Thymus (tissue), 11 donors: ENCODE data around the gene SNX32. TPM values are rescaled to one million over a fixed set of nuclear protein-coding genes. Genes with fewer than 3 reads are reported as not detected.
"Not testable (repeated sequence)": the region's sequence is repeated elsewhere in the genome, so short reads cannot be mapped to it uniquely, and the experiment has no call there.

ENCODE experiments used
- DNase-seq, 9 donors: peaks; one replicate each; pipeline ENCODE4 v3.0.0-alpha.2; 2013; ENCODE audit warnings: low spot score in 9 of 9, low read depth in 6 of 9, missing footprints in 1 of 9
- H3K27ac ChIP-seq, 2 donors: one replicate each; pipeline ENCODE4 v1.5.1; 2013; ENCODE audit warnings: control low read depth in 1 of 2, low read depth in 1 of 2, low read length in 1 of 2, mild to moderate bottlenecking in 1 of 2, moderate library complexity in 1 of 2
- H3K27me3 ChIP-seq, 2 donors: one replicate each; pipeline ENCODE4 v1.5.1; 2013; ENCODE audit warnings: low read length in 1 of 2; ENCODE audit not compliant: control insufficient read depth in 2 of 2, insufficient read depth in 1 of 2
- H3K36me3 ChIP-seq, 2 donors: one replicate each; pipeline ENCODE4 v1.5.1; 2013; ENCODE audit warnings: low read length in 1 of 2, mild to moderate bottlenecking in 1 of 2, moderate library complexity in 1 of 2; ENCODE audit not compliant: control insufficient read depth in 2 of 2, insufficient read depth in 2 of 2
- H3K4me1 ChIP-seq, 2 donors: one replicate each; pipeline ENCODE4 v1.5.1; 2013; ENCODE audit warnings: low read length in 2 of 2; ENCODE audit not compliant: control insufficient read depth in 2 of 2, insufficient read depth in 2 of 2
- H3K4me3 ChIP-seq, 2 donors: one replicate each; pipeline ENCODE4 v1.5.1; 2013; ENCODE audit warnings: low read length in 2 of 2, control low read depth in 1 of 2, mild to moderate bottlenecking in 1 of 2
- H3K9me3 ChIP-seq, 2 donors: one replicate each; pipeline ENCODE4 v1.5.1; 2013; ENCODE audit warnings: low read length in 1 of 2, mild to moderate bottlenecking in 1 of 2; ENCODE audit not compliant: control insufficient read depth in 2 of 2, insufficient read depth in 1 of 2
- WGBS: extraction: QIAGEN DNeasy Blood & Tissue Kit; methylation state at CpG from one replicate; pipeline ENCODE4 v1.1.7; 2013; 5-methylcytosine and 5-hydroxymethylcytosine counted together
- polyA plus RNA-seq: library from polyadenylated mRNA; stranded (reverse); fragments of 200-250 nt; gene quantifications from one replicate; pipeline ENCODE4 v1.2.3, GENCODE V29; 2013
- total RNA-seq: library from RNA; stranded (reverse); fragments of 120-200 nt; gene quantifications from one replicate; pipeline ENCODE4 v1.2.4, GENCODE V29; 2013
- donor health status: healthy.

SNX32 gene
- total and polyA plus RNA-seq, 2 donors = 0.38 to 1.1 TPM

GRCh38 chr11:65817835-65818680, 15.7 kb upstream of the SNX32 start:
- H3K36me3 ChIP-seq = no peaks in the 10 kb centered on the region
- H3K4me3 ChIP-seq = peak overlapping the region; percentile 28 to 74
- WGBS = 7% methylated on average over 74 of the region's 74 CpGs
- peak overlapping the region in 1 of 2 donors; percentile 75 for H3K27ac ChIP-seq
- peaks cover 0 to 8% of the 10 kb centered on the region in 2 donors for H3K4me1 ChIP-seq
- peaks cover 0 to 19% of the 10 kb centered on the region in 2 donors for H3K27me3 ChIP-seq
- DNase-seq = peak; percentile 62 to 92 (median 85)
- H3K9me3 ChIP-seq = no peaks in the 10 kb centered on the region

GRCh38 chr11:65821107-65821506, 12.7 kb upstream of the SNX32 start:
- Histone ChIP-seq H3K4me3 (no peak overlapping the region), H3K27me3 (peaks cover 0 to 15% of the 10 kb centered on the region in 2 donors), H3K4me1 (peaks cover 0 to 8% of the 10 kb centered on the region in 2 donors), H3K27ac (no peak overlapping the region), H3K9me3 (no peaks in the 10 kb centered on the region), H3K36me3 (no peaks in the 10 kb centered on the region)
- 79% methylated on average over 8 of the region's 8 CpGs for WGBS
- no peak for DNase-seq

- H3K4me3 ChIP-seq = no peak overlapping the region
- no peaks in the 10 kb centered on the region for H3K27me3 ChIP-seq
- H3K36me3 ChIP-seq = no peaks in the 10 kb centered on the region
- WGBS = 93% methylated on average over 15 of the region's 15 CpGs
- H3K9me3 ChIP-seq = no peaks in the 10 kb centered on the region
- H3K27ac ChIP-seq = no peak overlapping the region
- DNase-seq = no peak
- H3K4me1 ChIP-seq = peaks cover 0 to 2% of the 10 kb centered on the region in 2 donors
Observed at GRCh38 chr11:65822776-65823528, 10.8 kb upstream of the SNX32 start.

GRCh38 chr11:65826984-65827735, 6.6 kb upstream of the SNX32 start:
- H3K4me3 ChIP-seq = no peak overlapping the region
- H3K36me3 ChIP-seq = no peaks in the 10 kb centered on the region
- no peak overlapping the region for H3K27ac ChIP-seq
- WGBS = 93% methylated on average over 8 of the region's 8 CpGs
- H3K9me3 ChIP-seq = no peaks in the 10 kb centered on the region
- peaks cover 0 to 6% of the 10 kb centered on the region in 2 donors for H3K27me3 ChIP-seq
- no peaks in the 10 kb centered on the region for H3K4me1 ChIP-seq
- no peak for DNase-seq

- H3K27me3 ChIP-seq = peaks cover 0 to 14% of the 10 kb centered on the region in 2 donors
- WGBS = 93% methylated on average over 4 of the region's 4 CpGs
- no peaks in the 10 kb centered on the region for H3K36me3 ChIP-seq
- DNase-seq = no peak
- H3K4me3 ChIP-seq = no peak overlapping the region
- H3K9me3 ChIP-seq = no peaks in the 10 kb centered on the region
- peaks cover 6 to 18% of the 10 kb centered on the region in 2 donors for H3K4me1 ChIP-seq
- peak overlapping the region in 1 of 2 donors; percentile 18 for H3K27ac ChIP-seq
Observed at GRCh38 chr11:65829459-65829858, 4.3 kb upstream of the SNX32 start.

- H3K9me3 ChIP-seq, H3K27ac ChIP-seq, DNase-seq, H3K4me3 ChIP-seq, H3K36me3 ChIP-seq: not testable (repeated sequence)
- H3K27me3 ChIP-seq = peaks cover 0 to 14% of the 10 kb centered on the region in 2 donors
- peaks cover 6 to 19% of the 10 kb centered on the region in 2 donors for H3K4me1 ChIP-seq
Observed at GRCh38 chr11:65832231-65832630, 1.5 kb upstream of the SNX32 start.

GRCh38 chr11:65834202-65834601, 439 bp downstream of the SNX32 start:
- 69% methylated on average over 6 of the region's 6 CpGs for WGBS
- Histone ChIP-seq H3K9me3 (no peaks in the 10 kb centered on the region), H3K36me3 (no peaks in the 10 kb centered on the region), H3K4me3 (peak overlapping the region; percentile 71 to 80), H3K27me3 (peaks cover 0 to 14% of the 10 kb centered on the region in 2 donors), H3K4me1 (peaks cover 6 to 19% of the 10 kb centered on the region in 2 donors), H3K27ac (no peak overlapping the region)
- no peak for DNase-seq

DNA sequence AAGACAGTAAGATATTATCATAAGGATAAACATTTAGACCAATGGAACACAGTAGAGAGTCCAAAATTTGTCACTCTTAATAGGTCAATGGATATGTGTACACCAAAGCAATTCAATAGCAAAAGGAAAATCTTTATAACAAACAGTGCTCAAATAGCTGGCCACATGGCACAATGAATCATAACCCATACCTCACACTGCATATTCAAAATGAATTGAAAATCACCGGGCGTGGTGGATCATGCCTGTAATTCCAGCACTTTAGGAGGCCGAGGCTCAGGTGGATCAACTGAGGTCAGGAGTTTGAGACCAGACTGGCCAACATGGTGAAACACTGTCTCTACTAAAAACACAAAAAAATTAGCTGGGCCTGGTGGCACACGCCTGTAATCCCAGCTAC, 8.4 kb downstream of the SNX32 start:
- Histone ChIP-seq H3K9me3 (no peaks in the 10 kb centered on the region), H3K4me1 (no peaks in the 10 kb centered on the region), H3K4me3 (no peak overlapping the region), H3K27ac (no peak overlapping the region), H3K27me3 (peaks cover 0 to under 1% of the 10 kb centered on the region in 2 donors), H3K36me3 (no peaks in the 10 kb centered on the region)
- 96% methylated on average over 4 of the region's 4 CpGs for WGBS
- DNase-seq = no peak
